K562 (cell line): ENCODE data around the gene TACR1. TPM values are rescaled to one million over a fixed set of nuclear protein-coding genes. Genes with fewer than 3 reads are reported as not detected.

Source experiments
- ARID2 ChIP-seq: fragments of 450-650 bp; IDR thresholded peaks from 2 replicates; pipeline ENCODE4 v1.6.1; 2017; ENCODE audit warnings: antibody characterized with exemption, mild to moderate bottlenecking
- CBX8 ChIP-seq: fragments of 200-600 bp; sonication (generic); IDR thresholded peaks from 2 replicates; pipeline ENCODE4 v1.6.1; 2012; ENCODE audit warnings: borderline replicate concordance, mixed run types, low read depth, mild to moderate bottlenecking, moderate library complexity, mixed read lengths, low read length, control low read depth, inconsistent platforms; ENCODE audit not compliant: poor library complexity, severe bottlenecking; ENCODE audit errors: extremely low read depth
- polyA plus RNA-seq, 8 experiments: library from polyadenylated mRNA; depleted of rRNA in 4 of 8; stranded (reverse) in 5 of 8; unstranded in 3 of 8; fragments of >200 nt; fragmentation: Nextera tagmentation in 2 of 8; fragmentation: Illumina TruSeq in 1 of 8; extraction: Ambion mirVana in 2 of 8; extraction: Trizol in 1 of 8; gene quantifications; 2 replicates each; pipeline versions ENCODE4 v1.2.1 to v1.2.3, GENCODE V29; 2011 to 2014; ENCODE audit warnings: inconsistent platforms in 1 of 8, missing spikeins in 1 of 8
- total RNA-seq, 7 experiments: library from RNA; depleted of rRNA in 6 of 7; stranded (reverse); fragments of >200 nt in 6 of 7; fragmentation: Illumina TruSeq in 2 of 7; extraction: Trizol in 2 of 7; gene quantifications; 2 replicates each; pipeline versions ENCODE4 v1.2.1 to v1.2.3, GENCODE V29; 2011 to 2021; ENCODE audit warnings: low replicate concordance in 1 of 7
- TF ChIP-seq, protein P1 (sequence below), 2 experiments: fragments of 450-650 bp; formaldehyde crosslinking in 1 of 2; IDR thresholded peaks; 2 replicates each; pipeline versions ENCODE4 v1.4.0 to v1.6.1; 2014 to 2020; ENCODE audit warnings: mild to moderate bottlenecking in 2 of 2, borderline replicate concordance in 1 of 2, low read depth in 1 of 2

TACR1 gene
- total and polyA plus RNA-seq, 9 of the 15 experiments (the other 6 are each of a cell fraction or from before 2014, with no cell fraction given) = not detected

DNA sequence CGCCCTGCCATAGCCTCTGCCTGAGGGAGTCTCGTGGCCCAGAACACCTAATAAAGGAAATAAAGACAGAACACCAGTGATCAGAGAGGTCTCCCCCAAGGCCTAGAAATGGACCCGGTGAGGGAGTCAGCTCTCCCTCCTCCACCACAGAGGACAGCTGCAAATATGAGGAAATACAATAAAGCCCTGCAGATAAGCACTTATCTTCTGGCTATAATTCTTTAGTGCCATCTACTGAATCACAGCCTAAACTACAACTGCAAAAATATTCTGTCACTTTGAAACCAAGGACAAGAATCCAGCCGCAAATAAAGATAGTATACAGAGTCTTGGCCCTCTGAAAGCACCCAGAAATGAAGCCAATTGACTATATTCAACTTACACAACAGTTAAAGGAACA is 42.4 kb upstream of the TACR1 start (continued):
- TF ChIP-seq, protein P1, sequence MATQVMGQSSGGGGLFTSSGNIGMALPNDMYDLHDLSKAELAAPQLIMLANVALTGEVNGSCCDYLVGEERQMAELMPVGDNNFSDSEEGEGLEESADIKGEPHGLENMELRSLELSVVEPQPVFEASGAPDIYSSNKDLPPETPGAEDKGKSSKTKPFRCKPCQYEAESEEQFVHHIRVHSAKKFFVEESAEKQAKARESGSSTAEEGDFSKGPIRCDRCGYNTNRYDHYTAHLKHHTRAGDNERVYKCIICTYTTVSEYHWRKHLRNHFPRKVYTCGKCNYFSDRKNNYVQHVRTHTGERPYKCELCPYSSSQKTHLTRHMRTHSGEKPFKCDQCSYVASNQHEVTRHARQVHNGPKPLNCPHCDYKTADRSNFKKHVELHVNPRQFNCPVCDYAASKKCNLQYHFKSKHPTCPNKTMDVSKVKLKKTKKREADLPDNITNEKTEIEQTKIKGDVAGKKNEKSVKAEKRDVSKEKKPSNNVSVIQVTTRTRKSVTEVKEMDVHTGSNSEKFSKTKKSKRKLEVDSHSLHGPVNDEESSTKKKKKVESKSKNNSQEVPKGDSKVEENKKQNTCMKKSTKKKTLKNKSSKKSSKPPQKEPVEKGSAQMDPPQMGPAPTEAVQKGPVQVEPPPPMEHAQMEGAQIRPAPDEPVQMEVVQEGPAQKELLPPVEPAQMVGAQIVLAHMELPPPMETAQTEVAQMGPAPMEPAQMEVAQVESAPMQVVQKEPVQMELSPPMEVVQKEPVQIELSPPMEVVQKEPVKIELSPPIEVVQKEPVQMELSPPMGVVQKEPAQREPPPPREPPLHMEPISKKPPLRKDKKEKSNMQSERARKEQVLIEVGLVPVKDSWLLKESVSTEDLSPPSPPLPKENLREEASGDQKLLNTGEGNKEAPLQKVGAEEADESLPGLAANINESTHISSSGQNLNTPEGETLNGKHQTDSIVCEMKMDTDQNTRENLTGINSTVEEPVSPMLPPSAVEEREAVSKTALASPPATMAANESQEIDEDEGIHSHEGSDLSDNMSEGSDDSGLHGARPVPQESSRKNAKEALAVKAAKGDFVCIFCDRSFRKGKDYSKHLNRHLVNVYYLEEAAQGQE (IDR thresholded peaks at IDR 0.05; ENCODE audit: borderline replicate concordance) = peak; percentile 61; the same call in 1 of the 2 replicates
- TF ChIP-seq, protein P1 (CRISPR knock-in tag; IDR thresholded peaks at IDR 0.05; ENCODE audit: low read depth) = no peak
- TF ChIP-seq CBX8 (no peak), ARID2 (0 out of 2 replicates have a peak, but pooled peaks have one; percentile 27)
